Effector CD4-positive, alpha-beta T cell (primary cell): ENCODE data around the gene PBX2.
"Not testable (repeated sequence)": the region's sequence is repeated elsewhere in the genome, so short reads cannot be mapped to it uniquely, and the experiment has no call there.

Experiments
- DNase-seq: peaks from one replicate; pipeline ENCODE4 v3.0.0-alpha.2; 2020

PBX2 gene

DNA sequence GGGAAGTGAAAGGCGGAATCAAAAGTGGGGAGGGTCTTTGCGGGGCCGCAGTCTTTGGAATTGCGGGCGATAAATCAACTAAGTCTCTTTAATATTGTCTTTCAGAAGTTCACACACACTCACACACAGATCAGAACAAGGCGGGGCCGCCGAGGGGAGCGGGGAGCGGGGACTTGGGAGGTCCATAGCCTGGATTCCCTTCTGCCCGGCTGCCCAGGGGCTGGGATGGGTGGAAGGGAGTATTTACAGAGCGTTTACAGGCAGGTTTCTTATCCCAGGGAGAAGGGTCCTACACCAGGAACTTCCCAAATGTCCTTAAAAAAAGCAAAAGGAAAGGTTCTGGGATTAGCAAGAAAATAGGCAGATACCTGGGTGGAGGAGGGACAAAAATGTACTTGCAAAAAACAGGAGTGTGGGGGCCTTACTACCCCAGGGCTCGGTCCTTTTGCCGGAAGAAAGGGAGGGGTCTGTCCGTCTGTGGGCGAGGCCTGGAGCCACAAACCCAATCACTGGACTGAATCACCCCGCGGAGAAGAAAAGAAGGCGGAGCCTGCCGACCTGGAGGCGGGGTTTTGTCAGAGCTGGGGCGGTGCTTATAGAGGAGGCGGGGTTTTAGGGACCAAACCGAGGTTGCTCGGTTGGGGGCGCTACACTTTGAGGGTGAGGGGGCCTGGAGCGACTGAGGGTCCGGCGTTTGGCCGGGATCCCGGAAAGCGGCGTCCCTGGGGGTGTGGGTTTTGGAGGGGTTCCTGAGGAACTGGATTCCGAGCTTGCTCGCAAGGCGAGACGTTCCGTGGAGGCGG lies 41.5 kb downstream of the PBX2 start:
- peak; percentile 54 for DNase-seq

DNA sequence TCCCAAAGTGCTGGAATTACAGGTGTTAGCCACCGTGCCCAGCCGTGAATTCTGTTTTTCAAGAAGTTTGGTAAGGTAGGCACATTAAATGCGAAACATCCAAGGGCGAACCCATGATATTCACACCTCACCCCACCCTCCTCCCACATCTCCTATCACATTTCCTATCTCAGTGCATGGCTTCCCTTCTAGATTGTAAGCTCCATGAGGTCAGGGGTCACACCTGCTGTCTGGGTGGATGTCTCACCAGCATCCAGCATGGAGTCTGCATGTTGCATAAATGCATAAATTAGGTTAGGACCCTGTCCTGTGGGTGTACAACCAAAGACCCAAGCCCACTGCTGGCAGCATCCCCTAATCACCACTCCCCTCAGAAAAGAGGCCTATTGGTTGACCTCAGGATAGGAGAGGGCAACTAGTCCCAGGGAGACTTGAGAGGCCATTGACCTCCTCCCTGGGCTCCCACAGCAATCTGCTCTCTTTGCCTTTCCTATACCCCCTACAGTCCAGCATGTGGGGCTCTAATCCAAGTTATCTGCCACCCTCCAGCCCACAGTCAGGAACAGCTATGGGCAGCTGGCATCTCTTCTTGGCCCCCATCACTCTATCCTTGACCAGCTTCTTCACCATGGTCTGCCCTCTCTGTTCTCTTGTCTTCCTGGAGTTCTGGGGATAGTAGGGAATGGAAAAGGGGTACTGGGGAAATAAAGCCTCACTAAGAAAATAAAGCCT lies 42.4 kb downstream of the PBX2 start:
- no peak for DNase-seq

DNA sequence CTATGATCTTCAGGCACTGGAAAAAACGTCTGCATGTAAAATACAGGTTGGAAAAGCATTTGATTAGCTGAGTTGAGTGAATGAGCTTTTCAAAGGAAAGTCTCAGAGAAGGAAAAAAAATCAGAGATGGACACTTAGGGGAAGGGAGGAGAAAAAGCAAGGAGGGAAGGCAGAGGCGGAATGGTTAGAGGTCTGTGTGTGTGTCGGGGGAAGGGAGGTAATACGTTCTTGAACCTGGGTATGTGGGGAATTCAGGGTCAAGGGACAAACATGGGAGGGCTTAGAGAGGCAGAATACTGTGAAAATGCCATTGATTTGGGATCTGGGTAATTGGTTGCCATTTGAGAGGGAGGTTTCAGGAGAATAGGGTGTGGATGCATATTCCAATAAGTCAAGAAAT lies 43.3 kb downstream of the PBX2 start:
- DNase-seq, result no peak

DNA sequence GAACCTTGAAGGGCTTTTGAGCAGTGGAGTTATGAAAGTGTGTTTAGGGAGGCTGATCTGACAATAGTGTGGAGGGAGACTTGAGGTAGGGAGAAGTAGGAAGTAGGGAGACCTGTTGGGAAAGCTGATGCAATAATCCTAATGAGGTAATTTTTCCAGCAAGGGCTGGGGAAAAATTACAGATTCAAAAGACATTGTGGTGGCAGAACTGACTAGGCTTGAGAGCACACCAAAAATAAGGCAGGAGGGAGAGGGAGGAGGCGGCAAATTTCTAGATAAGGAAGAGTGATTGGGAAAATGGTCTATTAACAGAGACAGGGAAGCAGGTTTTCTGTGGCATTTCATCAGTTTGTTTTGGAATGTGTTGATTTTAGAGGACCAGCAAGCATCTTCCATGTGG lies 43.7 kb downstream of the PBX2 start:
- no peak for DNase-seq

DNA sequence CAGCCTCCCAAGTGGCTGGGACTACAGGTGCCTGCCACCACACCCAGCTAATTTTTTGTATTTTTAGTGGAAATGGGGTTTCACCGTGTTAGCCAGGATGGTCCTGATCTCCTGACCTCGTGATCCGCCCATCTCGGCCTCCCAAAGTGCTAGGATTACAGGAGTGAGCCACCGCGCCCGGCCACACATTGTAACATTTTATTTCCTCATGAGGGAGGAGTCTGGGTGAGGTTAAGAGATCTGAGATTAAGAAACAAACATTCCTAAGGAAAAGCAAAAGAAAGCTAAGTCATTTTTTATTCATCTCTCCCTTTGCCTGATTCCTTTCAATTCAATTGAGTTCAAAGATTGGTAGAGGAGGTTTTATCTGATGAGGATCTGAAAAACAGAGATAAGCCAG lies 45.8 kb downstream of the PBX2 start:
- not testable (repeated sequence) for DNase-seq

DNA sequence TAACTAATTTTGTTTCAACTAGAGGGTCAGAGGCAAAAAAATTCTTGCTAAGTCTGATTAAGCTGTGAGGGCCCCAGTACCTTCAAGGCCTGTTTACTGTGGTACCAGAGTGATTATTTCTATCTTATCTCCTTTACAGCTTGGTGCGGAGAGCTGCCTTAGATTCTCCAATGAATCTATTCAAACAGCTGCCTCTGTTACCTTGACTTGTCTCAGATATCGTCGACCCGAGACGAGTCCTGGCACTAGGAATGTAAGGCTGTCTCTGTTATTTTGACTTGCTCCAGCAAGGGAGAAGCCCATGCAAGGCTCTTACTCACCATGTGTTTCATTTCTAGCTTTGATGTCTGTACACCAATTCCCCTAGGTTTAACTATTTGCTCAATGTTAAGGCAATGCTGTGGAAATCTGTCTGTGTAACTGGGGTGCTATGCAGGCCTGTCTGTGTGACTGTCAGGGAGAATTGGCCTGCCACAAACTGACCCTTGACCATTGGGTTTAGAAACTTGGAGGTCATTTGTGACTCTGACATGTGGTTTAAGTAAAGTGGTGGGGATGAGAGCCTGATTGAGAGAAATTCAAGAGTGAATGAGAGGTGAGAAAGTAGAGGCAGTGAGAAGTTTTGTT lies 49.5 kb downstream of the PBX2 start:
- DNase-seq, result no peak

DNA sequence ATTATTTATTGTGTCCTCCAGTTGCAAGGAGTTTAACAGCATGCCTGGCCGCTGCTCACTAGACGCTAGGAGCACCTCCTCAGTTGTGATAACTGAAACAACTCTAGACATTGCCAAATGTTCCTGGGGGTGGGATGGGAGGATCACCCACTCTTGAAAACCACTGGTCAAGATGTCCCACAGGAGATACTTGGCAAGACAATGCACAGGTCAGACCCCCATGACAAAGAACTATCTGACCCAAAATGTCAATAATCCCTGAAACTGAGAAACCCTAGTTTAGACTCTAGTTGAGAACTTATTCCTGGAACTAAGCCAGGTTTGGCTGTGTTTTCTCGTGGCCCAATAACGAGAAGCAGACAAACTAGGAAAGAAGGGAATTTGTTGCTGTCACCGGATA lies 50.4 kb downstream of the PBX2 start:
- DNase-seq, result no peak

DNA sequence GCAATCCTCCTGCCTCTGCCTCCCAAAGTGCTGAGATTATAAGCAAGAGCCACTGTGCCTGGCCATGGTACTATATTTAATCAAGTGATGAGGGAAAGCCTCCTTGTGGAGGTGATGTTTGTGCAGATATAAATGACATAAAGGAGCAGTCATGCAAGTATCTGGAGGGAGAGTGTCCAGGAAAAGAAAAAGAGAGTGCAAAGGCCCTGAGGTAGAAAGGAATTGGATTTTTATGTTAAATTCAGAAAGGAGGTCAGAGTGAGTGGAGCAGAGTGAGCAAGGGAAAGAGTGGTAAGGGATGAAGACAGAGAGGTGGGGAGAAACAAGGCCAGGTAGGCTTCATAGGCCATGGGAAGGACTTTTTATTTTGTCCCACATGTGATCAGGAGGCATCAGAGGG lies 52.5 kb downstream of the PBX2 start:
- no peak for DNase-seq
